HG03460 (cell line): ENCODE results near the gene MRTO4.
"Not testable (repeated sequence)": the region's sequence is repeated elsewhere in the genome, so short reads cannot be mapped to it uniquely, and the experiment has no call there.

Experiments
- ATAC-seq: cut with Tn5 transposase; IDR thresholded peaks from one replicate; pipeline ENCODE4 v1.9.1; 2021; ENCODE audit not compliant: unreplicated experiment

The MRTO4 gene

DNA sequence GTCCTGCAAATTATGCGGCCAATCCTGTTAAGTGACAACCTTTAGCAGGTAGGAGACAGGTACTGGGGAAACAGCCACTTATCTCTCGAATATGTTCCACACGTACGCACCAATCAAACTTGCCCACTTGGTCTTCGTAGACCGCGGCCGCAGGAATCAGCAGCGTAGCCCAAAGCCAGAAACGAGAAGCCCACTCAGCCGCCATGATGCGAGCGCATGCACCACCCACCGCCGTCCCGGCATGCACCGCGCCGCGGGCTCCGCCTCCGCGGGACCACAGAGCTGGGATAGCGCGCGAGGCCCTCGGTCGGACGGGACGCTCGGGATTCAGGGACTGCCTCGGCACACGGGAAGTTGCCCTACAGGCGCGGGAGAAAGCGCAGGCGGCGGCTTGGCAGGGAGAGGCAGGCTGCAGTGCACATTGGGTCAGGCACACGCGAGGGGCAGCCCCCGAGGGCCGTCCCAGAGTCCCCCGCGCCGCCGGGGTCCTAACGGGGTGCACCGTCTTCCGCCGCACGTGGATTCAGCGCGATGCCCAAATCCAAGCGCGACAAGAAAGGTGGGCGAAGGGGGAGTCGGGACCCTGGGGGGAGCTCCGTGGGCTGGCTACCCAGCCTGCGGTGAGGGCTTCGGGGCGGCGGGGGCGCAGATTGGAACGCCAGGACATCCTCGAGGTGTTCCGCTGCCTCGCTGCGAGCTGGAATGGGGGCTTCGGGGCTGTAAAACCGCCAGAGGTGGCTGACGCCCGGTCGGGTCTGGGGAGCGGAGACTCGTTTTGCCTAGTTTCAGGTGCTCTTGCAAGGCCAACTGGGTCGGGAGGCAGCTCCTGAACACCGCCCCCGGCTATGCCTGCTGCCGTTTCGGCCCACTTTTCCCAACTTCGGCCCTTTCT is at the start of gene MRTO4, which contains the start of gene EMC1:
MRTO4 (plus strand) TSS at position 501 of the 892 bp plus-strand sequence; CDS start at position 532, 31 bp downstream.
EMC1 (minus strand) TSS at position 220 of the 892 bp plus-strand sequence; CDS start at position 205, 15 bp downstream.
- ATAC-seq = peak; percentile 82

DNA sequence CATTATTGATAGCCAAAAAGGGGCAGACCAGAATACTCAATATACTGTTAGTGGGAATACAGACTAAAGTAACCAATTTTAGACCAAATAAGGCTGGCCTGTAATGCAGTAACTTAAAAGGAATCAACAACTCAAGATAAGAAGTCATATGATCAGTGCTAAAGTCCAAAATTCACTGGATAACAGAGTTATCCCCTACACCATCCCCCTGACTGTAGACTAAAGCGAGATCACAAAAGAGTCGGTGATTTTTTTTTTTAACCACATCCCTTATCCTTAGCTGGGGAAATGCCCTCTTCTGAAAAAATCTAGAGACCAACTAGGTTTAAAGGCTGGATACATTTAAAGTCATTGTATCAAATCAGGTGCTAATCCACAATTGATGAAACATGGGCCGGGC is 49.2 kb upstream of the MRTO4 start:
- no peak for ATAC-seq

DNA sequence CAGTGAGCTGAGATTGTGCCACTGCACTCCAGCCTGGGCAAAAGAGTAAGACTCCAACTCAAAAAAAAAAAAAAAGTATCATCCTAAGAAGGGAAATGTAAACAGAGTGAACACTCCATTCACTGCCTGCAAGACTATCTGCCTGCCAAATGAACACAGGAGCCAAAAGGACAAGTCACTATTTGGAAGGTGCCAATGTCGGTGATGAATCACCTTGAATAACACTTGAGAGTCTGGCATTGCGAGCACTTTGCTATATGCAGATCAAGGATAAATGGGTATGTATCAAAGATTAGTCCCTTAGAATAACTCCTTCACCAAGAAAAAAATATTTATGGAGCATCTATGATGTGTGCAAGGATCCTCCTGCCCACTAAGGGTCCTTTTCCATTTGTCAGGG is 48.2 kb upstream of the MRTO4 start:
- no peak for ATAC-seq

DNA sequence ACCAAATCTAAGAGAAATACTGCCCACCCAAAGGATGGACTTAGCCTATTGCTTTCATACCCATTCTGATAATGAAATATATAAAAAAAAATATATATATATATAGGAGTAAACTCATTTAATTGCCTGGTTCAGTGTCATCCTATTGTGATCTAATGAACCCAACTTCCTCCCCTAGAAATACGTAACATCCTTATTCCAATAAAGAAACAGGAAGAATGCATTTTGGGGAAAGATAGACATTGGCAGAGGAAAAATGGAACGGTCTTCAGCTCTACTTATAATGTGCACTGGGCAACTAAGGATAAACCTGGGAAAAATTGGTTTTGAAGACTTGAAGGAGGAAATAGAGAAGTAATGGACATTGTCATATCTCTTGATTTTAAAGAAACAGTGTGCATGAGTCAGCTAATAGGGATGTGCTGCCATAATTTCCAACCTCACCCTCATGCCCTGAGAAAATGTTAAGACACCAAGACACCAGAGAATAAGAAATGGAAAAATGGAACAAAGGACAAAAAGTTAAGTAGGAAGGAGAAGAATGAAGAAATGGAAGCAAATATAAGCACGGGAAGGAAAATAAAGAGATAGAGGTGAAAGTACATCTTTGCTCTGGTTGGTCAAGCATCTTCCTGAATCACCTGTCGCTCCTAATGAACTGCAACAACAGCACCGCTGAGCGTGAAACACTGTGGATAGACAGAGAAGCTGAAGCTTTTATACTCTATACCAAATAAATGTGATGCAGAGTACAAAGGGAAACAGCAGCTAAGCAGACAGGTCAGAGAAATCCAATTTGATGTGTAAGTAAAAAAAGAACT is 46.9 kb upstream of the MRTO4 start:
- no peak for ATAC-seq

DNA sequence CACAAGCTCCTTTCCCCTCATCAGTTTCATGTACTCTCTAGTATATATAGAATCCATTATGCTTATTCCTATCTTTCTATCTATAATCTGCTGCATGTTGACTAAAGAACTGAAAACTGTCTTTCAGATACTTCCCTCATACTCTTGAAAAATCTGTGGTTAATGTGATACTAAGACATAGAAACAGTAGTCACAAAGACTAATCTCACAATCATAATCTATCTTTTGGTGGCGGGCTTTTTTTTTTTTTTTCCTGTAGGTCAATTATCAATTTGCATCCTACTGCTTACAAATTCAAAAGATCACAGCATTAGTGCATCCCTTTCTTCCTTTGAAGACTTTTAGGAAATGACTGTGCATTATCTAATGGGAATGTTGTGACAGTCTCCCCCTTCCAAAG is 46.2 kb upstream of the MRTO4 start:
- ATAC-seq = no peak

DNA sequence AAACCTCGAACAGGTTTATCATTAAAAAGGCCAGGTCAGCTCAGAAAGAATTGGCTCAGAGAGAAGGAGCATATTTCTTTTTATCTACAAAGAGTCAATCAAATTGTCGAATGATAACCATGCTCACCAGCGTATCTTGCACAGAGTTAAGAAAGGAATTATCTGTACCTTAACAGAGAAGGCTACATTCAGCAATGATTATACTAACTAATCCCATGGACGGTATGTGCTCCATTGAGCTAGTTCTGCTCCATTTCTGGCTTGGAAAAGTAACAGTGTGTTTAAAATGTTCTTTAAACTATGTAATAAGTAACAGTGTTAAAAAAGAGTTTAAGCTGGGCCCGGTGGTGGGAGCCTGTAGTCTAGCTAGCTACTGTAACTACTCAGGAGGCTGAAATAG is 45.8 kb upstream of the MRTO4 start:
- no peak for ATAC-seq

DNA sequence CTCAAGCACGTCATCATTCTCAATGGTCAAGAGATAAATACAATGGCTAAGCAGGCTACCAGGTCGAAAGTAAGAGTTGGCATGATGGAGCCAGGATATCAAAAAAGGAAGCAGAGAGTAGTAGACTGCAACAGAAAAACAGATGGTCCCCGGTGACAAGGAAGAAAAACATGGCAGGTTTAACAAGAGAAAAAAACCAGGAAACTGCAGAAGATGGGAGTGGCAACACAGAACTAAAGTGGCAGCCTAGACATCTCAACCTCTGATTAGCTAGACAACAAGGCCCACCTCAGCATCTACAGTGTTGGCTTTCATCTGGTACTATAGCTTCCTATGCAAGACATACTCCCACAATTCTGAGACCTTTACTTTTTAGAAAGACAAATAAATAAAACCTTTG is 44.7 kb upstream of the MRTO4 start:
- ATAC-seq = no peak

DNA sequence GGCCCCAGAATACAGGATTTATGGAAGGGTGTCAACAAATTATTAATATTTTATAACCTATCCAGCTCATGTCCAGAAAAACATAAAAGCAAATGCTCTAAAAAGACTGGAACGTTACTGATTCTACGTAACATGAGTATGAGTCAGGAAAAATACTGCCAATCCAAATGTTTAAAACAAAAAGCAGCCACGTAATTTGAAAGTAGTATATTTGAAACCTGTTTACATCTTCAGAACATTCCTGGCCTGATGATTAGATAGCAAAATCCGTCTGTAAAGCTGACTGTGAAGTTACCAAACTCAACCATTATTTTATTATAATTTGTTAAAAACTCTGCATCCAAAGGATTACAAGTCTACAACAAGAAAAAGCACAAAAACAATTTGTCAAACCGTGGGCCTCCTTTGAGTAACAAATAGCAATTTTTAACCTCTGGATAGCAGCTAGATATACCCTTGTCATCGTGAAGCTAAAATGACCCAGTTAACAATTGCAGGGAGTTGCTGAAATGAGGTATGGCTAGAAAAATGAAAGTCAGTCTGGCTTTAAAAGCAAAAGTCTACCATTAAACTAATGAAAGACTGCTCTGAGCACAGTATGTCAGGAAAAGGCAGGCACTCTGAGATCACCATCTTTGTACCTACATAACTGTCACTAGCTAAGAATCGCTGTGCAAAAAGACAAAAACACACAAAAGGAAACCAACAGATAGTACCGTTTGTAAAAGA is 42.7 kb upstream of the MRTO4 start:
- no peak for ATAC-seq

DNA sequence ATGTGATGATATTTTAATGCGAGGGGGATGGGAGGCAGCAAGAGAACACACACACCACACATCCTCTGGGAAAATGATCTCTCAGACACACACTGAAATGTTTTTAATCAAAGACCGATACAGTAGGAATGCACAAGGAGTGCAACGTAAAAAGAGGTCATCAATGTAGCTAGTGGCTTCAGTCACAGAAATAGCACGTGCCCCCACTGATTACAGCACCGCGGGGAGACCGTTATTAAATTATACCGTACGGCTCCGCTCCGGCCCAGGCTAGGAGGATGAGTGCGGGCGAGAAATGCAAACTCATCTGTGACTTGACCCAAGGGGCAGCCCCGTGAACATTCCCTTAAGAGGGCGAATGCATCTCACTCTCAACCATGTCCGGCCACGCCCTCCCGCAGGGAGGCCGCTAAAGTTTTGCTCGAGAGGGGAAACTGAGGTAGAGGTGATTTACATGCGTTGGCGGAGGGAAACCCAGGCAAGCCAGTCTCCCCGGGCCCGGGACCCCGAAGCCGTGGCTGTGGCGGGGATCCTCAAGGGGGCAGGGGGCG is 42.1 kb upstream of the MRTO4 start:
- ATAC-seq = peak; percentile 58

DNA sequence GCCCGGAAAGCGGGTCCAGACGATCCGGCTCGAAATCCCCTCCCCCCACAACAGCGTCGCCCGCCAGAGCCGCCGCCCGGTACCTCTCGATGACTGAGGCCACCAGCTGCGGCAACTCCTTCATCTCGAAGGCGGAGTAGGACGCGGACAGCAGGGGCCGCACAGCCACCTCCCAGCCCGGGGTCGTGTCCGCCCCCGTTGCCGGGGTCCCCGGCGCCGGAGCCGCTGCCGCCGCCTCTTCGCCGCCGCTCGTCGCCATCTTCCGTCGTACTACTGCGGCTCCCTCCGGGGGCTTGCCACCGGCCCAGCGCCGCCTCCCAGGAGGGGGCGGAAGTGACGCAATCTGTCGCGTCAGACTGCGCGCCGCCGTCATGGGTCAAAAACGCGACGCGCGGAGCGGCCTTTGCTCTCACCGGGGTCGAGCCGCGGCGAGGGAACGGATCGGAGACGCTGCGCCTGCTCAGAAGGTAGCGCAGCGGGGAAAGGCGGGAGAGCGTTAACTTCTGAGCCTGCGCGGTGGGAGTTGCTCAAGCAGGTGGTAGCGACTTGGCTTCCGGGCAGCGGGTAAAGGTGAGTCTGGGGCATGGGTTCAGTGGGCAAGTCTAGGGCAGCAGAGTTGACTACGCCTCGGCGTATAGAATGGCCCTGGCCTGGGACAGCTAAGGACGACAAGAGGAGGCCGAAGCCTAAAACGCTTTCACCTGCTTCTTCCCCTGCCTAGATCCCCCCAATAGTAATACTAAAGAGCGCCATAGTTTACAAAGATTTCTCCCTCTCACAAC is 41.4 kb upstream of the MRTO4 start, which contains the start of gene UBR4:
UBR4 (minus strand) TSS at position 277 of the 782 bp plus-strand sequence; CDS start at position 259, 18 bp downstream.
- ATAC-seq = peak; percentile 78

DNA sequence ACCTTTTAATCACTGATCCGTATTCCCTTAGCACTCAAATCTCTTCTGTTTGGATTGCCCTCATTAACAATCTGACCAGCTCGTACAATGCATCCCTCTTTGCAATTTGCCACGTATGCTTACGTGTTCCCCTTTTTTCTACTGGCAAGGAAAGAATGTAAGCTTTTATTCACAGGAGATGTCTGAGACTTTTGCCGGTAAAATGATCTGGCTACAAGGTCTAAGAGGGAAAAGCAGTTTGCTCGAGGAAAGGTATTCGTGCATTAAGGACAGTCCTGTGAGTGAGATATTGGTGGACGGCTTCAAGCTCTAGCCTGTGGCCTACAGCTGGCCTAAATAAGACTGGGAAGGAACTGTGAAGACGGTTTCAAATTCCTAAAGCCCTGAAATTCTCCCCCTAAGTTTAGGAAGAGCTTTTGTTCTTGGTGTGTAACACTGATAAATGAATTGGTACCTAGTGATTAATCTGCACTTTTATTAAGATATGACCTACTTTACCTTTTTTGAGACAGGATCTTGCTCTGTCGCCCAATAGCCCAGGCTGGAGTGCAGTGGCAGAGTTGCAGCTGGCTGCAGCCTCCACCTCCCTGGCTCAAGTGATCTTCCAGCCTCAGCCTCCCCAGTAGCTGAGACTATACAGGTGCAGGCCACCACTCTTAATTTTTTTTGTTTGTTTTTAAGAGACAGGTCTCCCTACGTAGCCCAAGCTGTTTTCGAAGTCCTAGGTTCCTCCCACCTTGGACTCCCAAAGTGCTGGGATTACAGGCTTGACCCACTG is 40.6 kb upstream of the MRTO4 start:
- no peak for ATAC-seq

DNA sequence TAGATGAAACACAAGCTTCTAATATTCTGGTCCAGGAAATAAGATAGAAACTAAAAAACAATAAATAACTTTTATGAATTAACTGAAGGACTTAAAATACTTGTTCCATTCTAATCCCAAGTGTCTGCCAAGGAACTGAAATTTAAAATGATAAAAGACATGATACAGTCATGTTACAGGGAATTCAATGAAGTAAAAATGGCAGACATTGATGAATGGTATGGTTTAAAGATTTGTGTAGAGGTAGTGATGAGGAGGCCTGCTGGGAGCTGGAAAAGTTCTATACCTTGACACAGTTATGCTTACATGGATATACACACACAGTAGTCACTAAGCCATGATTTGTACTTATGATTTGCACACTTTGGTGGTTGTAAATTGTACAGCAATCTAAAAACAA is 39.4 kb upstream of the MRTO4 start:
- no peak for ATAC-seq

DNA sequence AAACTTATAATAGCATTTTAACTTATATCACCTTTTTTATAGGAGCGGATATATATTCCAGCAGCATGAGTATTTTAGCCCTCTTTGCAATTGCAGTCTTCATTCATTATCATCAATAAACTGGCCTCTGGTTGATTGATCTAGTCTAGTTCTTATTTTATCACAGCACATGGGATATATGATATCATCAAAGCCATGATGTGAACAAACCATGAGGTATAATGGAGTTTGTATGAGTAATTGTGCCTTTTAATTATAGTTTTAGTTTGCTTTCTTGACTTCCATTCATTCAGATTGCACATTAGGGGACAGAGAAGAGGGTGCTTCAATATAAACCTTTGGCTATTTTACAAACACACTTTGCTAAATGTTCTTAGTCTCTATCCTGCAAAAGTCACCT is 38.0 kb upstream of the MRTO4 start:
- no peak for ATAC-seq

DNA sequence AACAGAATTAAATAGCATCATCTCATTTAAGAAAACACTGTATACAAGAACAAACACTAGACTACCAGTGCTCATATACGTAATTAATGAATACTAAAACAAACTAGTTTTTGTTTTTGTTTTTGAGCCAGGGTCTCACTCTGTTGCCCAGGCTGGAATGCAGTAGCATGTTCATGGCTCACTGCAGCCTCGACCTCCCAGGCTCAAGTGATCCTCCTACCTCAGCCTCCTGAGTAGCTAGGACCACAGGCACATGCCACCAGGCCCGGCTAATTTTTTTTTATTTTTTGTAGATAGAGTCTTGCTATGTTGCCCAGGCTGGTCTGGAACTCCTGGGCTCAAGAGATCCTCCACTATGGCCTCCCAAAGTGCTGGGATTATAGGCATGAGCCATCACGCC is 35.0 kb upstream of the MRTO4 start:
- not testable (repeated sequence) for ATAC-seq

DNA sequence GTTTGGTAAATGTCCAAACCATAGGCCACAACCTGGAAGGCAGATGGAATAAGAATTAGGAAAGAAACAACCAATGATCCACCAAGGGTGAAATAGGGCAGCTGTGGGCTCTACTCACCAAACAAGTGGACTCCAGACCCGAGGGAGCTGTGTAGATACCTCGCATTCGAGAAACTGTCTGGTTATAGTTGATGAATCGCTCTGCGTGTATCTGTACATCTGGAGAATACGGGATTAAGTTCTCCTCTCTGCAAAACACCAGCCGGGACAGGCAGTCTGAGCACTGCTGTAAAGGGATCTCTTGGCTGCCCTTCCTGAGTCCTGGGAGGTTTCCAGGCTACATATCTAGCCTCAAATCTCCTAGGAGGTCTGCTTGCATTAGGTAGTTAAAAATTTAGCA is 32.2 kb upstream of the MRTO4 start:
- no peak for ATAC-seq

DNA sequence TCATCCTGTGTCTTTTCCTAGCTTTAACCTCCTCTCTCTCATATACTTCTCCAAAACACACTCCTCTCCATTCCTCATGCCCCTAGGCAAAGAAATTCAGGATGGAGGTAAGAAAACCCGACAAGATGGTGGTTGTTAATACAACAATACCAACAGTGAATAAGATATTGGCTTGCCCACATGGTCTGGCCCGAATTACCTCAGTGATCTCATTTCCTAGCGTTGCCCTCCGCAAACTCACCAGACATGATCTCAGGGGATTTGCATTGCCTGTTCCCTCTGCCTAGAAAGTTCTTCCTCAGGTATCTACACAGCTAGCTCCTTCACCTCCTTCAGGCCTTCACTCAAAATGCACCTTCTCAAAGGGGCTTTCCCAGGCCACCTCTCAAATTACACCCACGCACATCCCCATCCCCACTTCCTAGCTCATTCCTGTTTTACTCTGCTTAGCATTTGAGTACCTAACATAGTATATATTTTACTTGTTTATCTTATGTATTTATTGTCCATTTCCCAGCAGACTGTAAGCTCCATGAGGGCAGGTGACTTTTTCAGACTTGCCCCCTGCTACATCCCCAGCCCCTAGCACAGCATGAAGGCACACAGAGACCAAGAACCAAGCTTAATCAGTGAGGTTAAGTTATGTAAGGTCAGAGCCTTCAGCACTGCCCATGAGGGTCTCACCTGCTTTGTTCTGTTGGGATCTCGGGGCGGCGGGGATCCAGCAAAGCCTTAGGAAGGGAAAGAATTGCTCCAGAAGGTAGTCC is 31.3 kb upstream of the MRTO4 start:
- no peak for ATAC-seq

DNA sequence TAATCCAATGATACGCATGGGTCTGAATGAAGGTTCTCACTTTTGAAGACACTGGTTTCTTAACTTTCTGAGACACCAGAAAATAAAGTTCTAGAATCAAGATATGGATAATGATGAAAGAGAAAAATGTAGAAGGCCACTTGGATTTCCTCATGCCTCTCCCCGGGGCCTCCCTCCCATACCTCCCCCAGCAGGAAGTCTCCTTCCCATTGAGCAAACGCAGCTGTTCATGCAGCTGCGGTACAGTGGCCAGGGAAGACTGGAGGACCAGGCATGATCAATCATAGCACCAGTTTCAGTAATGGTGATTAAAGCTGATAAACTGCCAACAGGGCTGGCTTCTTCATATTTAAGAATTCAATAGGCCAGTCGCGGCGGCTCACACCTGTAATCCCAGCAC is 30.6 kb upstream of the MRTO4 start:
- ATAC-seq = no peak

DNA sequence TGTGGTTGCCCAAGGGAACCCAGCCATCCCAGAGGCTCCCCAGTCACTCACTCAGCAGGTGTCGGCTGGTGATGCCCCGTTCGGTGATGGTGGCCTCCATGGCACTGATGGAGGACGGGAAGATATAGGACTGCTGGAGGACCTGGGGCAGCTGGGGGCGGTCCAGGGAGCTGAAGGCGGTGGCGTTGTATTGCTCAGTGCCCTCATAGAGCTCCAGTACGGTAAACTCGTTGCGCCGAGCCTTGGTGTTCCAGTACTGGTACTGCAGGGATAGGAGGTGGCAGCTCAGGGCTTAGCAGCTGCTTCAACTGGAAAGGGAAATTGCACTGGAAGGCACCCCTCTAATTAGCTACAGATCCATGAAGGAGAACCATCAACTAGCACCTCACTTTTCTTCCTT is 29.0 kb upstream of the MRTO4 start:
- no peak for ATAC-seq
